ENCODE measurements around the gene IQGAP1.
A peak's percentile ranks its signal among the peaks of the same experiment; 100 is the strongest.

Gene IQGAP1

GRCh38 chr15:90432253-90432652 is 44.2 kb downstream of the IQGAP1 start:
- Histone ChIP-seq H3K4me3 (no peak overlapping the region), H3K36me3 (peaks cover 79 to 97% (median 95%) of the 10 kb centered on the region in 11 experiments), H4K20me1 (peaks cover 4 to 98% (median 20%) of the 10 kb centered on the region in 11 experiments; a peak in 15 of 22 replicates), H3K9me3 (replicated peaks in 1 of 11) (peaks cover 0 to 13% (median 0%) of the 10 kb centered on the region in 11 experiments; a peak in 3 of 22 replicates), H3K9ac (no peak overlapping the region), H3K4me1 (peaks cover 0 to 24% (median 0%) of the 10 kb centered on the region in 10 experiments; a peak in 6 of 20 replicates), H3K27me3 (no peaks in the 10 kb centered on the region), H3K27ac (no peak overlapping the region), H3K4me2 (no peak overlapping the region)
- TF ChIP-seq Cebpa-rat (IDR thresholded peaks at IDR 0.05) = no peak

GRCh38 chr15:90435652-90436337 is 47.8 kb downstream of the IQGAP1 start:
- Histone ChIP-seq H3K27ac (no peak overlapping the region), H3K4me2 (no peak overlapping the region), H3K36me3 (peaks cover 75 to 99% (median 92%) of the 10 kb centered on the region in 11 experiments), H3K4me1 (peaks cover 0 to 28% (median 7%) of the 10 kb centered on the region in 10 experiments; a peak in 7 of 20 replicates), H3K4me3 (no peak overlapping the region), H3K9ac (no peak overlapping the region), H3K9me3 (replicated peaks in 1 of 11) (peaks cover 0 to 13% (median 0%) of the 10 kb centered on the region in 11 experiments; a peak in 3 of 22 replicates), H4K20me1 (peaks cover 0 to 99% (median 7%) of the 10 kb centered on the region in 11 experiments; a peak in 15 of 22 replicates), H3K27me3 (no peaks in the 10 kb centered on the region)
- TF ChIP-seq Cebpa-rat (IDR thresholded peaks at IDR 0.05) = no peak

GRCh38 chr15:90436952-90437351 is 48.9 kb downstream of the IQGAP1 start:
- Histone ChIP-seq H3K9me3 (replicated peaks in 1 of 11) (peaks cover 0 to 13% (median 0%) of the 10 kb centered on the region in 11 experiments; a peak in 3 of 22 replicates), H3K4me1 (peaks cover 0 to 28% (median 7%) of the 10 kb centered on the region in 10 experiments; a peak in 7 of 20 replicates), H3K9ac (no peak overlapping the region), H3K27me3 (no peaks in the 10 kb centered on the region), H4K20me1 (peaks cover 0 to 100% (median 7%) of the 10 kb centered on the region in 11 experiments; a peak in 15 of 22 replicates), H3K4me2 (peak overlapping the region in 2 of 11 experiments; percentile 22 to 31; a peak in 1 of 22 replicates), H3K27ac (peak overlapping the region in 1 of 11 experiments; percentile 6; a peak in 1 of 22 replicates), H3K4me3 (no peak overlapping the region), H3K36me3 (peaks cover 86 to 100% (median 94%) of the 10 kb centered on the region in 11 experiments)
- no peak for TF ChIP-seq Cebpa-rat (IDR thresholded peaks at IDR 0.05)

- Histone ChIP-seq H3K9ac (no peak overlapping the region), H3K4me3 (no peak overlapping the region), H3K27ac (no peak overlapping the region), H4K20me1 (peaks cover 0 to 100% (median 7%) of the 10 kb centered on the region in 11 experiments; a peak in 12 of 22 replicates), H3K4me1 (peaks cover 0 to 28% (median 7%) of the 10 kb centered on the region in 10 experiments; a peak in 7 of 20 replicates), H3K4me2 (no peak overlapping the region), H3K27me3 (no peaks in the 10 kb centered on the region), H3K9me3 (replicated peaks in 1 of 11) (peaks cover 0 to 13% (median 0%) of the 10 kb centered on the region in 11 experiments; a peak in 3 of 22 replicates), H3K36me3 (peaks cover 88 to 100% (median 94%) of the 10 kb centered on the region in 11 experiments)
- TF ChIP-seq Cebpa-rat (IDR thresholded peaks at IDR 0.05) = no peak
These were observed 49.5 kb downstream of the IQGAP1 start for GRCh38 chr15:90437516-90437915.

- H3K4me1 ChIP-seq = peaks cover 0 to 22% (median 7%) of the 10 kb centered on the region in 10 experiments; a peak in 7 of 20 replicates
- TF ChIP-seq Cebpa-rat (IDR thresholded peaks at IDR 0.05) = no peak
- no peak overlapping the region for H3K9ac ChIP-seq
- peaks cover 0 to 13% (median 0%) of the 10 kb centered on the region in 11 experiments; a peak in 3 of 22 replicates for H3K9me3 ChIP-seq (replicated peaks in 1 of 11)
- no peak overlapping the region for H3K4me3 ChIP-seq
- no peak overlapping the region for H3K27ac ChIP-seq
- H3K4me2 ChIP-seq = no peak overlapping the region
- peaks cover 0 to 100% (median 7%) of the 10 kb centered on the region in 11 experiments; a peak in 12 of 22 replicates for H4K20me1 ChIP-seq
- H3K36me3 ChIP-seq = peaks cover 88 to 100% (median 94%) of the 10 kb centered on the region in 11 experiments
- no peaks in the 10 kb centered on the region for H3K27me3 ChIP-seq
These were observed 51.9 kb downstream of the IQGAP1 start for GRCh38 chr15:90439946-90440345.

- TF ChIP-seq Cebpa-rat (IDR thresholded peaks at IDR 0.05) = no peak
- no peaks in the 10 kb centered on the region for H3K27me3 ChIP-seq
- H4K20me1 ChIP-seq = peaks cover 0 to 100% (median 5%) of the 10 kb centered on the region in 11 experiments; a peak in 11 of 22 replicates
- no peak overlapping the region for H3K4me2 ChIP-seq
- H3K9ac ChIP-seq = no peak overlapping the region
- peaks cover 88 to 100% (median 94%) of the 10 kb centered on the region in 11 experiments for H3K36me3 ChIP-seq
- H3K27ac ChIP-seq = no peak overlapping the region
- no peak overlapping the region for H3K4me3 ChIP-seq
- H3K4me1 ChIP-seq = peaks cover 0 to 16% (median 7%) of the 10 kb centered on the region in 10 experiments; a peak in 7 of 20 replicates
- peaks cover 0 to 12% (median 0%) of the 10 kb centered on the region in 11 experiments; a peak in 3 of 22 replicates for H3K9me3 ChIP-seq (replicated peaks in 1 of 11)
These were observed 53.0 kb downstream of the IQGAP1 start for GRCh38 chr15:90441027-90441426.

GRCh38 chr15:90442423-90442822 is 54.4 kb downstream of the IQGAP1 start:
- Histone ChIP-seq H3K4me1 (peaks cover 0 to 9% (median 0%) of the 10 kb centered on the region in 10 experiments; a peak in 1 of 20 replicates), H3K4me2 (no peak overlapping the region), H3K27ac (no peak overlapping the region), H3K4me3 (no peak overlapping the region), H3K27me3 (no peaks in the 10 kb centered on the region), H3K9me3 (replicated peaks in 1 of 11) (no peaks in the 10 kb centered on the region), H3K36me3 (peaks cover 84 to 100% (median 93%) of the 10 kb centered on the region in 11 experiments), H3K9ac (no peak overlapping the region), H4K20me1 (peaks cover 0 to 100% (median 5%) of the 10 kb centered on the region in 11 experiments; a peak in 9 of 22 replicates)
- TF ChIP-seq Cebpa-rat (IDR thresholded peaks at IDR 0.05) = no peak

- TF ChIP-seq Cebpa-rat (IDR thresholded peaks at IDR 0.05) = no peak
- no peaks in the 10 kb centered on the region for H3K9me3 ChIP-seq (replicated peaks in 1 of 11)
- H3K4me2 ChIP-seq = no peak overlapping the region
- peaks cover 92 to 100% (median 99%) of the 10 kb centered on the region in 11 experiments for H3K36me3 ChIP-seq
- H3K27me3 ChIP-seq = no peaks in the 10 kb centered on the region
- no peak overlapping the region for H3K9ac ChIP-seq
- no peaks in the 10 kb centered on the region for H3K4me1 ChIP-seq
- H4K20me1 ChIP-seq = peaks cover 0 to 100% (median 6%) of the 10 kb centered on the region in 11 experiments; a peak in 7 of 22 replicates
- no peak overlapping the region for H3K27ac ChIP-seq
- H3K4me3 ChIP-seq = no peak overlapping the region
These were observed 61.2 kb downstream of the IQGAP1 start for GRCh38 chr15:90449206-90449735.

Measured in BLaER1 treated with 17β-estradiol and CSF1 and Interleukin-3, amounts not matched to agents 10 nM and 100 nM (cell line).